Midbrain (tissue), 1 donor: Measurements from ENCODE around the gene SLC49A4.
A peak's percentile ranks its signal among the peaks of the same experiment; 100 is the strongest.

ENCODE experiments used
- DNase-seq: peaks from one replicate; lab custom pipeline; 2025; lab: John Stamatoyannopoulos, UW

SLC49A4 gene

GRCh38 chr3:122859021-122859805, 64.3 kb downstream of the SLC49A4 start:
- no peak for DNase-seq

GRCh38 chr3:122862381-122862780, 67.5 kb downstream of the SLC49A4 start:
- no peak for DNase-seq

GRCh38 chr3:122864498-122864897, 69.6 kb downstream of the SLC49A4 start:
- DNase-seq = no peak

- no peak for DNase-seq
These were observed 73.5 kb downstream of the SLC49A4 start for GRCh38 chr3:122868322-122868721.

GRCh38 chr3:122873741-122874515, 79.1 kb downstream of the SLC49A4 start:
- DNase-seq = no peak

GRCh38 chr3:122875547-122876127, 80.8 kb downstream of the SLC49A4 start:
- DNase-seq = no peak

- no peak for DNase-seq
These were observed 85.3 kb downstream of the SLC49A4 start for GRCh38 chr3:122880173-122880572.

- DNase-seq = no peak
These were observed 85.8 kb downstream of the SLC49A4 start for GRCh38 chr3:122880624-122881023.

GRCh38 chr3:122882361-122882947, 87.6 kb downstream of the SLC49A4 start:
- no peak for DNase-seq

- DNase-seq = no peak
These were observed 91.4 kb downstream of the SLC49A4 start for GRCh38 chr3:122886251-122886650.

- DNase-seq = peak; percentile 2
These were observed 92.1 kb downstream of the SLC49A4 start for GRCh38 chr3:122886946-122887345.

GRCh38 chr3:122890077-122890719, 95.3 kb downstream of the SLC49A4 start:
- peak; percentile 33 for DNase-seq

GRCh38 chr3:122890720-122891220, 95.9 kb downstream of the SLC49A4 start:
- no peak for DNase-seq

- no peak for DNase-seq
These were observed 97.5 kb downstream of the SLC49A4 start for GRCh38 chr3:122892118-122892960.

GRCh38 chr3:122893282-122893681, 98.4 kb downstream of the SLC49A4 start:
- DNase-seq = no peak

- DNase-seq = no peak
These were observed 99.1 kb downstream of the SLC49A4 start for GRCh38 chr3:122893754-122894668.

- DNase-seq = no peak
These were observed 103.4 kb downstream of the SLC49A4 start for GRCh38 chr3:122898298-122898697.

- DNase-seq = no peak
These were observed 107.5 kb downstream of the SLC49A4 start for GRCh38 chr3:122902326-122902725.

- DNase-seq = no peak
These were observed 108.3 kb downstream of the SLC49A4 start for GRCh38 chr3:122903171-122903570.

- DNase-seq = no peak
These were observed 112.6 kb downstream of the SLC49A4 start for GRCh38 chr3:122907471-122907870.
